Caco-2 (cell line): ENCODE data around the gene KRABD2.

ENCODE experiments used
- BruUV-seq: library from RNA; stranded (reverse); fragments of 400-500 nt; replicated peaks from 2 replicates; lab custom pipeline; 2021; lab: Mats Ljungman, UMichigan
- CTCF ChIA-PET: fragments of 300-600 bp; sonication (Branson Sonifier 250); formaldehyde crosslinking; loops from one replicate; lab custom pipeline; 2022; ENCODE audit warnings: antibody characterized with exemption; lab: Charles Lee
- POLR2A ChIA-PET: fragments of 300-600 bp; sonication (Branson Sonifier 250); formaldehyde crosslinking; loops from one replicate; lab custom pipeline; 2022; ENCODE audit warnings: antibody characterized with exemption; lab: Charles Lee
- DNase-seq, 2 experiments: peaks; one replicate each; pipeline versions ENCODE4 v3.0.0 to v3.0.0-alpha.2; 2020 to 2022
- H3K27me3 ChIP-seq: replicated peaks from 2 replicates; pipeline ENCODE4 v1.6.0; 2011; ENCODE audit warnings: low read length; ENCODE audit not compliant: control insufficient read depth, insufficient read depth
- H3K36me3 ChIP-seq: 2 replicates; pipeline ENCODE4 v1.5.1; 2011; ENCODE audit warnings: low read length; ENCODE audit not compliant: control insufficient read depth, insufficient read depth
- H3K4me1 ChIP-seq: fragments of 250-450 bp; sonication (Bioruptor Pico); 2 replicates; pipeline ENCODE4 v1.5.1; 2020; ENCODE audit warnings: mild to moderate bottlenecking
- H3K4me3 ChIP-seq: 2 replicates; pipeline ENCODE4 v1.5.1; 2011; ENCODE audit warnings: low read depth, mild to moderate bottlenecking, control low read depth, low read length
- H3K9me3 ChIP-seq: fragments of 250-450 bp; sonication (Bioruptor Pico); 2 replicates; pipeline ENCODE4 v1.5.1; 2020; ENCODE audit warnings: mild to moderate bottlenecking, moderate library complexity
- H3K27ac Mint-ChIP-seq: one replicate; pipeline ENCODE4 v1.8.0; 2022; ENCODE audit warnings: mixed read lengths; ENCODE audit not compliant: unreplicated experiment
- H3K27me3 Mint-ChIP-seq: one replicate; pipeline ENCODE4 v1.8.0; 2022; ENCODE audit warnings: mixed read lengths; ENCODE audit not compliant: insufficient read depth, unreplicated experiment
- H3K36me3 Mint-ChIP-seq: one replicate; pipeline ENCODE4 v1.8.0; 2022; ENCODE audit warnings: mild to moderate bottlenecking, mixed read lengths; ENCODE audit not compliant: insufficient read depth, unreplicated experiment
- H3K4me1 Mint-ChIP-seq: one replicate; pipeline ENCODE4 v1.8.0; 2022; ENCODE audit warnings: low read depth, mixed read lengths; ENCODE audit not compliant: unreplicated experiment
- H3K4me3 Mint-ChIP-seq: one replicate; pipeline ENCODE4 v1.8.0; 2022; ENCODE audit warnings: mild to moderate bottlenecking, moderate library complexity, mixed read lengths; ENCODE audit not compliant: unreplicated experiment
- H3K9me3 Mint-ChIP-seq: one replicate; pipeline ENCODE4 v1.8.0; 2022; ENCODE audit warnings: mixed read lengths; ENCODE audit not compliant: unreplicated experiment
- CTCF ChIP-seq, 2 experiments: fragments of 200-600 bp in 1 of 2; IDR thresholded peaks; 1 replicate in 1 of 2; 2 replicates in 1 of 2; pipeline versions ENCODE4 v1.5.1 to v1.8.0; 2011 to 2022; ENCODE audit warnings: antibody characterized with exemption in 1 of 2, control low read depth in 1 of 2, inconsistent platforms in 1 of 2, low read depth in 1 of 2, low read length in 1 of 2, mild to moderate bottlenecking in 1 of 2, moderate library complexity in 1 of 2; ENCODE audit not compliant: insufficient read depth in 1 of 2, severe bottlenecking in 1 of 2, unreplicated experiment in 1 of 2
- intact Hi-C: fragments of 100-400 bp; cut with micrococcal nuclease; formaldehyde crosslinking; loops from one replicate; pipeline ENCODE4 v1.10.0; 2022; ENCODE audit not compliant: unreplicated experiment

Gene KRABD2

GRCh38 chr17:8391711-8392110, 15.2 kb upstream of the KRABD2 start:
- Histone ChIP-seq H3K27me3 (no peaks in the 10 kb centered on the region), H3K4me3 (no peak overlapping the region), H3K9me3 (no peaks in the 10 kb centered on the region), H3K36me3 (no peaks in the 10 kb centered on the region), H3K4me1 (no peaks in the 10 kb centered on the region)
- ChIA-PET CTCF (interaction anchor here (0.7 kb wide), 1 partner anchor 8 kb away, joined by 6 read pairs; no protein-coding TSS in a partner anchor), POLR2A (no interaction called here)
- Mint-ChIP-seq H3K36me3 (no peaks in the 10 kb centered on the region), H3K9me3 (no peaks in the 10 kb centered on the region), H3K4me3 (no peak overlapping the region), H3K27ac (no peak overlapping the region), H3K4me1 (no peaks in the 10 kb centered on the region), H3K27me3 (peaks cover 3% of the 10 kb centered on the region)
- no peak for TF ChIP-seq CTCF (IDR thresholded peaks at IDR 0.05; ENCODE audit: insufficient read depth in 1 of 2, low read depth in 1 of 2, low read length in 1 of 2, severe bottlenecking in 1 of 2, unreplicated experiment in 1 of 2)
- BruUV-seq: no TSS peak
- DNase-seq: no peak
- intact Hi-C loops: no loop called here

GRCh38 chr17:8387914-8388651, 11.6 kb upstream of the KRABD2 start:
- no peak overlapping the region for H3K4me3 Mint-ChIP-seq
- intact Hi-C loops: no loop called here
- no peaks in the 10 kb centered on the region for H3K9me3 Mint-ChIP-seq
- no peak for TF ChIP-seq CTCF (IDR thresholded peaks at IDR 0.05; ENCODE audit: insufficient read depth in 1 of 2, low read depth in 1 of 2, low read length in 1 of 2, severe bottlenecking in 1 of 2, unreplicated experiment in 1 of 2)
- H3K27me3 ChIP-seq: no peaks in the 10 kb centered on the region
- no TSS peak for BruUV-seq
- POLR2A ChIA-PET: interaction anchor here (0.6 kb wide), 1 partner anchor 370 kb away, joined by 3 read pairs; no protein-coding TSS in a partner anchor
- no peak overlapping the region for H3K27ac Mint-ChIP-seq
- H3K4me3 ChIP-seq: no peak overlapping the region
- peaks cover 3% of the 10 kb centered on the region for H3K36me3 Mint-ChIP-seq
- no peaks in the 10 kb centered on the region for H3K4me1 Mint-ChIP-seq
- no peaks in the 10 kb centered on the region for H3K36me3 ChIP-seq
- no peak for DNase-seq
- H3K9me3 ChIP-seq: no peaks in the 10 kb centered on the region
- CTCF ChIA-PET: no interaction called here
- no peaks in the 10 kb centered on the region for H3K27me3 Mint-ChIP-seq
- H3K4me1 ChIP-seq: peaks cover 12% of the 10 kb centered on the region

- H3K36me3 ChIP-seq: no peaks in the 10 kb centered on the region
- H3K4me1 Mint-ChIP-seq: no peaks in the 10 kb centered on the region
- no peak overlapping the region for H3K4me3 Mint-ChIP-seq
- ChIA-PET CTCF (no interaction called here), POLR2A (no interaction called here)
- intact Hi-C loops: no loop called here
- peak overlapping the region; percentile 48 for H3K27ac Mint-ChIP-seq
- H3K36me3 Mint-ChIP-seq: peaks cover 12% of the 10 kb centered on the region
- no peak overlapping the region for H3K4me3 ChIP-seq
- no peaks in the 10 kb centered on the region for H3K9me3 Mint-ChIP-seq
- no peaks in the 10 kb centered on the region for H3K27me3 Mint-ChIP-seq
- TF ChIP-seq CTCF (IDR thresholded peaks at IDR 0.05; ENCODE audit: insufficient read depth in 1 of 2, low read depth in 1 of 2, low read length in 1 of 2, severe bottlenecking in 1 of 2, unreplicated experiment in 1 of 2): no peak
- no TSS peak for BruUV-seq
- no peaks in the 10 kb centered on the region for H3K9me3 ChIP-seq
- peaks cover 12% of the 10 kb centered on the region for H3K4me1 ChIP-seq
- H3K27me3 ChIP-seq: no peaks in the 10 kb centered on the region
- DNase-seq: no peak
Observed at GRCh38 chr17:8386841-8387240, 10.3 kb upstream of the KRABD2 start.
